ENCODE measurements around the gene GPR31.
"Not testable (repeated sequence)": the region's sequence is repeated elsewhere in the genome, so short reads cannot be mapped to it uniquely, and the experiment has no call there.

Gene GPR31

GRCh38 chr6:167157863-167158262 lies at the start of gene GPR31:
TSS of gene GPR31 (minus strand) at chr6:167157980. CDS start at chr6:167157831, 149 bp downstream.
- no peak for DNase-seq

- no peak for DNase-seq
Observed at GRCh38 chr6:167207527-167207926, 49.7 kb upstream of the GPR31 start.

DNA sequence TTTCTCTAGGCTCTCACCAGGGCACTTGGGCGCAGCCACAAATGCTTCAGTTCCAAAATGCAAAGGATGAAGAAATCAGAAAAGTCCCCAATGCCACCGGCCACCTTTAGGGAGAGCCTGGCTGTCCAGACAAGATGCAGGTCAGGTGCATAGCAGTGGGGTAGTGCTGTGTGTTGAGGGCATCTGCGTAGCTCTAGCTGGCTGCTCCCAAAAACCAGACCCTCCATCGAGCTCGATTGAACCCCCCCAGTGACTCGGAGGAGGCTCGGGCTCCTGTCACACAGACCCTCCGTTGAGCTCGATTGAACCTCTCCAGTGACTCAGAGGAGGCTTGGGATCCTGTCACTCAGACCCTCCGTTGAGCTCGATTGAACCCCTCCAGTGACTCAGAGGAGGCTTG lies 47.5 kb upstream of the GPR31 start:
- not testable (repeated sequence) for DNase-seq

- DNase-seq = not testable (repeated sequence)
Observed at GRCh38 chr6:167204059-167204348, 46.2 kb upstream of the GPR31 start.

DNA sequence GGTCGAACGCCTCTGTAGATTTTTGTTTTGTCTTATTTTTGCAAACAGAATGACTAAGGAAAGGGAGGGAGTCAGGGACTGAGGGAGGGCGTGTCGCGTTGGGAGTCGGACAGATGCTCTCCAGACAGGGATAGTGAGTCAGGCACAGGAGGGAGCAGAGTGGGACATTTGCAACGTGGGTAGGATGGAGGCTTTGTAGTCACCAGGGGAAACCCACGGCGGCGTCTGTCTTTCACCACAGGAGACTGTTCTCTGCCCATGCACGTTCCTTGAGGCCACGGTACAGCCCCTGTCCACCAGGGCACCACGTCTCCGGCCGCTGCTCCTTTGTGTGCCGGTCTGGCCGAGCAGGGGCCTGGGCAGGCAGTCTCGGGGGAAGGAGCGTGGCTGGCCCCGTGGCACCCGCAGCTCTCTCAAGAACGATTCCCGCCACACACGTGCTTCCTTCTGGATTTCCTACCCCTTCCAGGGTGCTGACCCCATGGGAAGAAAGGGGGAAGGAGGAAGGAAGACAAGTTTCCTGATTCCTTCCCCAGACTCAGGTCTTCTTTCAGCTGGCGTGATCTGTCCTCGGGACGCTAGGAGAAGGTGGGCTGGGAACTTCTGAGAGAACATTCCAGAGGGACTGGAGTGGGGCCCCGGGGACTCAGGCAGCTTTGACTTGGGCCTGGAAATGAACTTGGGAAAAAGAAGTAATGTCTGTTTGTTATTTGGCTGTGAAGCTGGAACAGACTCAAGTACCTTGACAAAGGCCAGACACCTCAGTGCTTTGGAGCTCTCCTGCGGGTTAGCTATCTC lies 45.7 kb upstream of the GPR31 start:
- DNase-seq = peak in 6 of 58 donors; percentile 14 to 52 (median 22)

GRCh38 chr6:167202613-167203012 lies 44.8 kb upstream of the GPR31 start:
- not testable (repeated sequence) for DNase-seq

- no peak for DNase-seq
Observed at GRCh38 chr6:167200806-167201205, 43.0 kb upstream of the GPR31 start.

DNA sequence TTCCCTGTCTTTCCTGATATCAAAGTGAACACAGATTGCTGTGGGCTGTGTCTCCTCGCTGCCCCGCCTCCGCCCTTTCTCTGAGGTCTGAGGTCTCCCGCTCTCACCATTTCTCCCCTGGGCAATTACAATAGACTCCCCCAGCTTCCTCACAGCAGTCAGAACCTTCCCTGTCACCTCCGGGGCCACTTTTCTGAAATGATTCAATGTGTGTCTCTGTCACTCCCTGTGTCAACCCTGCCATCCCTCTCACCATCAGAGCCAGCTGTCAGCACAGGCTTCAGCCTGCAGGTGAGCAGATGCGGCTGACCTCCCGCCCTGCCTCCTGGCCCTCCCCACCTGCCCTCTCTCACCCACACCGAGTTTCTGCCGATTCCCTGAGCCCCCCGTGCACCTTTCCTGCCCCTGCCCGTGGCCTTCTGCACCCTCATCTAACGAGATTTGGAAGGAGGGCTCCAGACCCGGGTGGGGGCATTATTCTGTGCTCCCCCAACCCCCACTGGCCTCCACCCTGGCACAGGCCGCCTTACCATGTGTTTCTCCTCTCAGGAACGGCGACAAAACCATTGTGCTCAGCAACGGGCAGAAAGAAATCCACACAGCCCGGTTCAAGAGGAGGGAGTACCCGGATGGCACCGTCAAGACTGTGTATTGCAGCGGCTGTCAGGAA lies 38.3 kb upstream of the GPR31 start:
- DNase-seq = not testable (repeated sequence)

- DNase-seq = not testable (repeated sequence)
Observed at GRCh38 chr6:167193515-167194125, 35.8 kb upstream of the GPR31 start.

- DNase-seq = not testable (repeated sequence)
Observed at GRCh38 chr6:167191043-167191583, 33.3 kb upstream of the GPR31 start.

DNA sequence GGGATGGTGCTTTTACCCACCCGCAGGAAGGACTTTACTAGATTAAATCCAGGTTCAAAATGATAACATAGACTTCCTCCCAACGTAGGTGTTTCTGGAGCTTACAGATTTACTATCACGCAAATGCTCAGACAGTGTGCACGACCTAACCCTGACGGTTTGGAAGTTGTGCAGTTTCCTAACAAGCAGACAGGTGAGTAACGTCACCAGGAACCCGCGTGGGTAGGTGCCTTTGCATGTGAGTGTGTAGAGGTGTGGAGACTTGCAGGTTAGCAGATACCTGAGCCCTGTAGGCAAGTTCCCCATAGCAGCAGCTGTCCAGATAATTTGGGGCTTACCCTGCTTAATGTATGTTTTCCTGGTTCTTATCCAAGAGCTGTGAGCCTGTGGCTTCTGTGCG lies 29.5 kb upstream of the GPR31 start:
- DNase-seq = not testable (repeated sequence)

DNA sequence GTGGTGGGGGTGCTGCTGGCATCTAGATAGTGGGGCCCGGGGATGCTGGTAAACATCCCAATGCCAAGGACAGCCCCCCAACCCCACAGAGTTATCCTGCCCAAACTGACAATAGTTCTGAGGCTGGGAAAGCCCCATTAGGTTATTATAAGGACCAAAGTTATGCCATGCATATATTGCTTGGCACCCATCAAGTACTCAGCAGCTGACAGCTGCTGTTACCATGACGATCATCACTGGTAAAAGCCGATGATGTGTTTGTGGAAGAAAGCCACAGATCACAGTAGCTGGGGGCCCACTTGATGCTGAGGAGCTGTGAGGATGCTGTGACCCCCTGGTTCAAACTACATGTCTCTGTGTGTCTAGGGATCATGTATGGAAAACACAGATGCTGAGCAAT lies 27.3 kb upstream of the GPR31 start:
- DNase-seq = not testable (repeated sequence)

DNA sequence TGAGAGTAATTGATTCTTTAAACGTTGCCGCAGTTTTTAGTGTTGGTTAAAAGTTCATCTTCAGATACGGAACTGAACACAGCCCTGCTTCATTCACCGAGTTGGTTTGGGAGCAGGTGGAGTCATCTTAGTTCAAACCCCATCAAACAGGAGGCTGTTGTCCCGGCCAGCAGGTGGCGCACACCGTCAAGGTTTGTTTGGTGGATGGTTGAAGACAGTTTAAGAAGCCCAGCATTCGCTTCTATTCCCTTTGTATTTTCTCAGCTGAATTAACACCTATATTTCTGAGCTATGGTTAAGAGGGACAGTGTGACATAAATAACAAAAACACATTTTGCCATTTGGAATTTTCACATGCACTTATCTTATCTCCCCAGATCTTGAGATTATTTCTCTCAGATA lies 25.1 kb upstream of the GPR31 start:
- not testable (repeated sequence) for DNase-seq

DNA sequence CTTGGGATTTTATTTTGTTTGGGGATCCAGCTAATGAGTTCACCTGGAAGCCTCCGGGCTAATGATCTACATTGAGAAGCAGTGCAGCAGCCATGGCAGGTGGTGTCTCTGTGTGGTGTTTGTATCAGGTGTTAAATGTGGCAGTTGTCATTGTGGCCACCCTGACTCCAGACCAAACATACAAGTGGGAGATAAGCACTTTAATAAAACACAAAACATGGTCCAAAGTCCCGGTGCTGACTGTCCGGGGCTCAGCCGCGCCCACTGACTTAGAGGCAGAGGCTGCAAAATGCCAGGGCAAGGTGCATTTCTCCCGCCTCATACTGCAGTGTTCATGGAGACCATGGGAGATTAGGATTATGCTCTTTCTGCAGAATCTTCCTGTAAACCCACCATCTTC lies 23.6 kb upstream of the GPR31 start:
- DNase-seq = not testable (repeated sequence)

DNA sequence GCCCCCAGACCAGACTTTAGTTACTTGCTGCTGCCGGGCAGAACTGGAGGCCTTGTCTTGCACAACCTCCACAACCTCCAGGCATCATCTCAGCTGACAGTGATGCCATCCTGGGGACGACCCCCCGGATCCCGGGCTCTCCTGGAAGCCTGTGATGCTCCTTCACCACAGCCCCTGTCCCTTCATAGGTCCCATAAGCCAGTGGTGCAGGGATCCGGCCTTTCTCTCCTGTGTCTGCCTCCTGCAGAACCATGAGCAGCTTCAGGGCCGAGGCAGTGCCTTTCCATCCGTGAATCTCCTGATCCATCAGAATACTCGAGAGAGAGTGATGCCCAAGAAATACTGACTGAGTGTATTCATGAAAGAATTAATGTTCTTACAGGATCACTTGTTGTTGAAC lies 22.3 kb upstream of the GPR31 start:
- not testable (repeated sequence) for DNase-seq

DNA sequence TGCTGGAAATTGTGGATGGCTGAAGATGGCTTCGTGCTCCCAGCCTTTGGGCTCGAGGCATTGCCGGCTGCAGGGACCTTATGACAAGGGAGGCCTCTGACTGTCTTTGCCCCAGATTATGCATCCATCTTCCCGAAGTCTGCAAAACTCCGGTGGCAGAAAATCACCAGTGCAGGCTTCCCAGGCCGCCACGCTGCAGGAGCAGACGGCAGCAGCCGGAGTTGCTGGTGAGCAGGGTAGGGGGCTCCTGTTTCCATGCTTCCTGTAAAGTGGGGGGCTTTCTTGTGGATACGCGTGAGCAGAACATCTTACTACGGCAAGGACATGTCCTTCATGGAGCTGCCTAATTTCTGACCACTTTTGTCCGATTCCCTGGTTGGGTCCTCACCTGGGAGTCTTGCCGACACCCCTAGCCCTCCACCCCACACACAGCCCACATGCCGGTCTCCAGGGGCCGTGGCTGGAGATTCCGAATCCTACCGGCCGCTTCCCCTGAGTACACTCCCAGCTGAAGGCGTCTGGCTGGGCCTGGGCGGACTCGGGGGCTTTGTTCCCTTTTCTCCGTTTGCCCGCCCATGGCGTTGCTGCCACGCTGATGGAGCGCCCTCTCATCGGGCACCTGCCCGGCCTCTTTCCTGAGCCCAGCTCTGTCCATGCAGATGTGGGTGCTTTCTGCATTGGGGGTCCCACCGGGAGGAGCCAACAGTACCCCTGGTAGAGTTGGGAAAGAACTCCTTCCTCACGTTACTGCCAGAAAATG lies 21.3 kb upstream of the GPR31 start:
- not testable (repeated sequence) for DNase-seq

DNA sequence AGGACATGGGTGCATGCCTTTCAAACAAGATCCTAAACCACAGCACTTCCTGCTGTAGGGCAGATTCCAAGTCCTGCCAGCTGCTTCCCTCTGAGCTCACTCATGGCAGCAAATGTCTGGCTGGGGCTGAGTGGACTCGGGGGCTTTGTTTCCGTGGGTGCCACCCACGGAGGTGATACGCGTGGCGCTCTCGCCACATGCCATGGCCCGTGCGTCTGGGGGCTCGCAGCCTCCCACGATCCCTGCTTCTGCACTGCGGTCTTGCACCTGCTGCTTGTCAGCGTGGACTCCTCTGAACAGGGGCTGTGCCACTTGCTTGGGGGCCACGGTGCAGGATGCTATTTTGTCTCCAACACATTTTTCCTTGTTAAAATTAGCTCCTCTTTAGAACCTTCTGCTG lies 19.5 kb upstream of the GPR31 start:
- not testable (repeated sequence) for DNase-seq

GRCh38 chr6:167172011-167172410 lies 14.2 kb upstream of the GPR31 start:
- DNase-seq = not testable (repeated sequence)

- DNase-seq = not testable (repeated sequence)
Observed at GRCh38 chr6:167171300-167171699, 13.5 kb upstream of the GPR31 start.

DNA sequence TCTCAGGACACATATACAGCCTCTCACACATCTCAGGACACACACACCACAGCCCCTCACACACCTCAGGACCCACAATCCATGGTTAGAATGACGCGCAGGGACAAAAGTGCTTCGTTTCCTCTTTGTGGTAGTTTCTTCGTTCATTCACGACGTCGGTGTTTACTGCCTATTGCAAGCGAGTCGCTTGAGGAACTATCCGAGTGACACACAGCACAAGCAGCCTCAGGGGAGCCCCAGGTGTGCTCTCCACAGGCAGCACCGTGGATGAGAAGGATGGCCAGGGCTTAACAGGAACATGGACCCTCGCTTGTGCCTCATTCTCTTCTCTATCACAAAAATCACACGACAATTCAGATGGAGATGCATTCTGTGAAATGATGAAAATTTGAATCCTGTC lies 12.1 kb upstream of the GPR31 start:
- DNase-seq = not testable (repeated sequence)

- not testable (repeated sequence) for DNase-seq
Observed at GRCh38 chr6:167168296-167168695, 10.5 kb upstream of the GPR31 start.

Measured in anterior cingulate cortex (tissue), 58 donors.